NAMALWA (cell line): ENCODE results near the gene FADS3.

Source experiments
- DNase-seq: peaks from one replicate; pipeline ENCODE4 v3.0.0-alpha.2; 2015; ENCODE audit warnings: low spot score

The FADS3 gene

DNA sequence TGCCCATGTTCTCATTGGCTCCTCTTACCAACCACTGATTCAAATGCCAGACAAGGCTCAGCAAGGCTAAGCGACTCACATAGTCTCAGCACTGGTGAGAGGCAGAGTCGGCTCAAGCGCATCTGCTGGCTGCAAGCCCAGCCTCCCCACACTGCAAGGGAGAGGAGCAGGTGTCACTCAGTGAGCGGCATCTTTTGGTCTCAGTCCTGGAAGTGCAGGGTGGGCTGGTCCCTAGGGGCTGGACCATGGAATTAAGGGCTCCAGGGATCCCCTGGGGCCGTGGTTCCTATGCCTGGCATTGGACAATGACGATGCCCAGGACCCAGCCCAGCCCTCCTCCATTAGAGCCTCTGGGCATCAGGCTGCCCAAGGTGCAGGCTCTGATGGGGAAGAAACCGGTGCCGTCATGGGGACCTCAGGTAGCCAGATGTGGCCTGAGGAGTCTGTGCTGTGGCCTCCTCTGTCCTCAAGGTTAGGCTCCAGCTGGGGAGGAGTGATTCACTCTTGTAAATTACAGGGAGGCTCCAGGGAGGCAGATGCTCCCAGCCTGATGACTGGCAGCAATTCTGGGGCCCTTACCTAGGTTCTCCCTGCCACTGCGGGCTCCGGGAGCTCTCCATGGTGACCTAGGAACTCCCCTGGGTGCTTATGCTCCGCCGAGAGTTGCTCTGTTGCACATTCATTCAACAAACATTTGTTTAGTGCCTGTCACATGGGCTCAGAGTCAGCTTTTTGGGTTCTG lies 35.2 kb downstream of the FADS3 start:
- no peak for DNase-seq

DNA sequence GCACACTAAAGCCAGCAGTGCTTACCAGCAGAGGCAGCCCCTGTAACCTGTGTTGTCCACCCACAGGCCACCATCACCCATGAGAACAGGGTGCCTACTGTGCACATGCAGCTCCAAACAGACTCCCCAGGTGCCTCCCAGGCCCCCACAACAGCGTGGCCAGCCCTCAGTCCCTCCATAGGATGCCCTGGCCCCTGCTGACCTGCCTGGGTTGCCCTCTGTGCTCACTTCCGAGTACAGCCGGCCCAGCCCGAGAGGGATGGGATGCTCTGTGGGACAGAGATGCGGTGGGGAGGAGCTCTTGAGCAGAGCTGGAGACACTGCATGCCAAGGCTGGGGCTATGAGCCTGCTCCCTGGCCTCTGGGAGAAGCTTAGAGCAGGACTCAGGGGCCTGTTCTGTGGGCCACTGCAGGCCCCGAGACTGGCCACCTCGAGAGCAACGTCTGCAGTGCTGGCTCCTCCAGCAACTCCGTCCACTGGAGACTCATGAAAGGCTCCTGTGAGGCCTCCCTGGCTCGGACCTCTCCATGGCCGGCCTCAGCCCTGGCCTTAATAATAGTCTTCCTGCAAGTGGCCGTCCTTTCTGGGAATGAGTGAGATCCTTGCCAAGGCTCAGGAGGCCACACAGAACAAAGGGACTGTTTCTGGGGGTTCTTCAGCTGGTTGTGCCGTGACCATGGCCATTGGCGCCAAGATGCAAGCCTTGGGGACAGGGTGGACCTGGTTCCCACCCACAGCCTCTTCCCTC lies 36.2 kb downstream of the FADS3 start:
- no peak for DNase-seq

DNA sequence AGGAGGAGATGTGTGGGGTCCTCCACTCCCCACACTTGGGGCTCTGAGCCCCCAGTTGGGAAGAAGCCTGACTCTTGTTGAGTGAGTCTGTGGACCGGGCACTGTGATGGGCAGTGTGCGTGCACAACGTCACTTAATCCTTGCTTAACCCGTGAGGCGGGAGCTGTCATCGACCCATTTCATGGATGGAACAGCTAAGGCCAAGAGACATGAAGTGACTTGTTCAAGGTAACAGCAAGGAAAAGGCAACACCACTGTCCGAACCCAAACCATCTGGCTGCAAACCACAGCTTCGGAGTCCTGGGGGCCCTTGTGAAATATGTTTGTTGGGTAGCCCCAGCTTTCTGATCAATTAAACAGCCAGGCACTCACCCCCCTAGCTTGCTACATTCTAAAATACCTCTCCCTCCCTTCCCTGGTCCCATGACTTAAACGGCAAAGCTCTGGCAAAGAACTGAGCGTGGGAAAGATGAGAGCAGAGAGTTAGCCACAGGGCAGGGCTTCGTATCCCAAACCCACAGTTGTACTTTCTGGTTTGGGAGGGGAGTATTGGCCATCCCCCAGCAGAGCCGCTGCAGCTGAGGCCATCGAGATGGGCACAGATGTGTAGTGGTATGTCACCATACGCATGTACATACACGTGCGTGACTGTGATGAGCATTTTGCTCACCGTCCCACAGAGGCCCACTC lies 37.0 kb downstream of the FADS3 start:
- no peak for DNase-seq

DNA sequence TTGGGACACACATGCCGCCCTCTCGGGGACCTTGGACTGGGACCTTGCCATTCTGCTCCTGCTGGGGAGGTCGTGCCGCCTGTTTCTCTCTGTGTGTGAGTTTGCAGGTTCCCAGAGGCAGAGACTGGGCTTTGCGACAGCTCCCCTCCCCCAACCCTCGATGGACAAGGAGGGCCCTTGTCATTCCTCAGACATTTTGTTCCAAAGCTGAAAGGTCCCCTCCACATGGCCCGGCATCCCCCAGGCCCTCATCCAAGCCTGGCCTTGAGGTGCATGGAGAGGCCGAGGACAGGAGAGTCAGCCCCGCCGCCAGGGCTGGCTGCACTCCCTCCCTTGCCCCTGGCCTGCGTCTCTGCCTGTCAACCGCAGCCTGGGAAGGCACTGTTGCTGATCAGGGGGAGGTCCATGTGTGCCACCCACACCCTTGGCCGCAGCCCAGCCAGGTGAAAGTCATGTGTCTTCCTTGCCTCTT lies 37.6 kb downstream of the FADS3 start:
- no peak for DNase-seq

DNA sequence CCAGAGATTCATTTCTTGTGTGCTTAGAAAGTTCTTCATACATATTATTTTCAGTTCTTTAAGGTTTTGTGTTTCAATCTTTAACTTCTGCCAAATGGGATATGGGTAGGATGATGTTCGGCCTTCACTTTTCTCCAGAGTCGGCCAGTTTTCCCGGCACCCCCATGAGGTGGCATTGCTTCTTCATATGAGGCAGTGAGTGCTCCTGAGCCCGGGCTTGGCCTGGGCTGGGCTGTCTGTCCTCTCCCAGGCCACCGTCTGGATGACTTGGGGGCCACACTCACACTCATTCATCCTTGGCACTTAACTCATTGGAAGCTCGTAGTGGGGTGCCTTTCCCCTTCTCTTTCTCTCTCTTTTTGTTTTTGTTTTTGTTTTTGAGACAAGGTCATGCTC lies 39.4 kb downstream of the FADS3 start:
- DNase-seq: no peak

DNA sequence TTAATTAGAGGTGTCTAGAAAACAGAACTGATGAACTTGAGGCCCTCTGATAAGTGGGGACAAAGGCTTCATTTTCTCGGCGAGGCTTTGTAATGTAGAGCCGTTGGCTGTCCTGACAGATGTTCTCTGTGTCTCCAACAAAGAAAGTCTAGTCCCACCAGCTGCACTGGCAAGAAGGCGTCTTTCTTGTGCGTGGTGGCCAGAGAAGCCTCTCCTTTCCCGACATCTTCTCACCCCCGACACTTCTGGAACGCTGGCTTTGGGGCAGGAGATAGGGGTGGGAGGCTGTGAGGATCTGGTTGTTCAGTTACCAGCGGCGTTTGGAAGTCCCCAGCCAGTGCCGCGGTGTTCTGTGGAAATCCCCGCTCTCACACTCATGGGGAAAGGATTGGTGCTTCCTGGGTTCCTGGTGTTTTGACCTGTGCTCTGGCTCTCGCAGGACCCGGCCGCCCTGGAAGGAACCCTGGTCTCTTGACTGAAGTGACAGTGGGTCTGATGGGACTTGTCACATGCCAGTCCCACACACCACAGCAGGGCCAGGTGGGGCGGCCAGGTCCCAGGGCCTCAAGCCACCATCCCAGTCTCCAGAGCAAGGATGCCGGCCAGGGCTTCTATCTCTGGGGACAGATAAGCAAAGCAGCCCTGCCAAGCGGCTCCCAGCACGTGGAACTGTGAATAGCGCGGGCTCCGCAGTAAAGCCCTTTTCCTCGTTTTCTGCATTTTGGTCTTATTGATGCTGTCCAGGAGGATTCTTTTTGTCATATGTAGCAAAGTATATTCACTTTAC lies 40.0 kb downstream of the FADS3 start:
- no peak for DNase-seq

DNA sequence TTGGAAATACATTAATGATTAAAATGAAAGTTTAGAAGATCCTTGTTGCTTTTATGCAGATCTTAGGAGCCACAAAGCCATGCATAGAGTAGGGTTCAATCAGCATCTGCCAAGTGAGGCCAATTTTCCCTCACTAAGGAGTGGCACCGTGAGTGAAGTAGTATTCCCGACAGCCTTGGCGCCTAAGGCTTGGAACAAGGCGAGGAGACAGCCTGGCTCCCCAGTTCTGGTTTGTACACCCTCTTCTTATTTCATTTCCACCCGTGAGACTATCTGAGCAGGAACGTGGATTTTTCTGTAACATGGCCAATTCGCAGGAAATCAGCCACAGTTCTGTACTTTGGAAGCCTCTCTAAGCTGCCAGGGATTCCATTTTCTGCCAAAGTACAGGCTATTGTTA lies 40.7 kb downstream of the FADS3 start:
- no peak for DNase-seq

DNA sequence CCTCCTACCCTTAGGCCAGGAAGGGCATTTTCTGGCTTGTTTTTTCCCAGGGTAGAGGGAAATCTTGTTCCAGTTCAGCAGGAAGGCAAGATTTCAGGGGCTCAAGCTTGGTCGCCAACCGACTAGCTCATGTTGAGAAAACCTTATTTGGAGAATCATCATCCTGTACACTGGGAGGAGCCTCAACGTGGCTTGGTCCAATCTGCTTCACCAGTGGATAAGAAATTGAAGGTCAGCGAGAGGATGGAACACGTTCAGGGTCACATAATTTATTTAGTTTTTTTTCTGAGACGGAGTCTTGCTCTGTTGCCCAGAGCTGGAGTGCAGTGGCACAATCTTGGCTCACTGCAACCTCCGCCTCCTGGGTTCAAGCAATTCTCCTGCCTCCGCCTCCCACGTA lies 42.7 kb downstream of the FADS3 start:
- no peak for DNase-seq

DNA sequence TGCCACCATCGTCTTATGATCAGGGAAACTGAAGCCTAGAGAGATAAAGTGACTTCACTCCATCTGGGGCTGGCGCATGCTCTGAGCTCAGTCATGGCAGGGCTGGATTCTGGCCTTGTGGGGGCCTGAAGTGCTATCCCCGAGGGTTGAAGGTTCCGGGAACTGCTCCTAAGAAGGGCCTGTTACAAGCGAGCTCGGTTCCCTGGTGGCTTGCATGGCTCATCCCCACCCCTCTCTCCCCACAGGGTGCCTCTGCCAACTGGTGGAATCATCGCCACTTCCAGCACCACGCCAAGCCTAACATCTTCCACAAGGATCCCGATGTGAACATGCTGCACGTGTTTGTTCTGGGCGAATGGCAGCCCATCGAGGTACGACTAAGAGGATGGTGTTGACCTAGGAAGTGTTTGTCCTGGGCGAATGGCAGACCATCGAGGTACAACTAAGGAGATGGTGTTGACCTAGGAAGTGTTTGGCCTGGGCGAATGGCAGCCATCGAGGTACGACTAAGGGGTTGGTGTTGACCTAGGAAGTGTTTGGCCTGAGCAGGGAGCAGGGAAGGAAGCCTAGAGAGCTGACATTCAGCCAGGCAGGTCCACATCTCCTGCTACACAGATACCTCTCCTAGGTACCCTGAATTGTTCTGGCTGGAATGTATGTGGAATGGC lies 43.3 kb downstream of the FADS3 start:
- DNase-seq: no peak

DNA sequence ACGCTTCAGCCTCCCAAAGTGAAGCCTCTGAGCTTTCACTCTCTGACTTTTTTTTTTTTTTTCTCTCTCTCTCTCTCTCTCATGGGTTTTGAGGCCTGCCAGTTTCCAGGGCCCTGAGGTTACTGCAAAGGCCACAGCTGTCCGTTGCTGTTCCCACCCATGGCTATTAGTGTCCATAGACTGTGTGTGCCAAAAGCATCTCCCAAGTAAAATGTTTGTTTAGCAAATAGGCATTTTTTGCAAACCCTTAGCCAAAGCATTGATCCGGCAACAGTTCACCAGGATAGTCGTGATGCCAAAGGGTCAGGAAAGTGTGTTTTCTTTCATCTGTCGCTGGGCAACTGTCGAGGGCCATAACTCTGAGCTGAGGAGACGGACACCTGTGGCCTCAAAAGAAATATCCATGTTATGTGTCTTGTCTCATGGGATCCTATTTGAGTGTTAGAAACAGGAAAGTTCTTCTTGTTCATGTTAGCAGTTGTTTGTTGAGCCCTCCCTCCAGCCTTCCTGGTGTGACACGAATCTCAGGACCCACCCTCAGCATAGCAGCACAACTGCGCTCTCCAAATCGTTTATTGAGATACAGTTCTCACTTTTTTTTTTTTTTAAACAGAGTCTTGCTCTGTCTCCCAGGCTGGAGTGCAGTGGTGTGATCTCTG lies 44.9 kb downstream of the FADS3 start:
- DNase-seq: no peak

DNA sequence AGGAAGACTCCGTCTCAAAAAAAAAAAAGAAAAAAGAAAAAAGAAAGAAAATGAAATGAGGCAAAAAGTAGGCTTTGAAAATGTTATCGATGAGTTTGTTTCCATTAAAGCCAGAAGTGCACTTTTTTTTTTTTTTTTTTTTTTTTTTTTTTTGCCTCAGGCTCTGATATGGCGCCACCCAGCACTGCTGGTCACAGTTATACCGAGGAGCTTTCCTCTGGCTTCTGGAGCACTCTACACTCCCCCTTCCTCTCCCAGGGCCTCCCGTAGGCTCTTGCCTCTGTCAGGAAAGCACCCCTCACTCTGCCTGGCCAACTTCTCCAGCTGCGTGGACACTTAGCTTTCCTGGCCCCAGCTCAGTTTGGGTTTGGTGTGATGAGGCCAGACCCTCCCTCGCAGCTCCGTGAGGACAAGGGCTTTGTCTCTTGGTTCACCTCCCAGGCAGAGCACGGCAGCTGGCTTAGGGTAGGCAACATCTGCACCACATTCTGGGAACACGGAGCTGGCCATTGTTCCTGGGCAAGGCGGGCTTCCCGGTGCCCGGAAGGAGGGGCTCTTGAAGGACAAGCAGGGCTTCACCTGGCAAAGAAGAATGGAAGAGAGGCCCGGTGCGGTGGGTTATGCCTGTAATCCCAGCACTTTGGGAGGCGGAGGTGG lies 46.3 kb downstream of the FADS3 start:
- DNase-seq: no peak

DNA sequence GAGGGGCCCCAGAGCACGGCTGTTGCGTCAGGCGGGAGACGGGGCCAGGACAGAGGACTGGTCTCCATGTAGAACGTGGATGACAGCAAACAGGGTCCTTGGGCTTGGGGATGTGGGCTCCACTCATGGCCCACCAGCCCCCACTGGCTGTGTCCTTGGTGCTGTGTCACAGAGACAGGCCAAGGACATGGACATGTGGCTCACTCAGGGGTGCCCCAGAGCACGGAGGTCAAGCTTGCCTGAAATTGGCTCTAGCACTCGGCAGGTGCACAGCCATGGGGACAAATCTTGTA lies 48.9 kb downstream of the FADS3 start:
- DNase-seq: no peak

DNA sequence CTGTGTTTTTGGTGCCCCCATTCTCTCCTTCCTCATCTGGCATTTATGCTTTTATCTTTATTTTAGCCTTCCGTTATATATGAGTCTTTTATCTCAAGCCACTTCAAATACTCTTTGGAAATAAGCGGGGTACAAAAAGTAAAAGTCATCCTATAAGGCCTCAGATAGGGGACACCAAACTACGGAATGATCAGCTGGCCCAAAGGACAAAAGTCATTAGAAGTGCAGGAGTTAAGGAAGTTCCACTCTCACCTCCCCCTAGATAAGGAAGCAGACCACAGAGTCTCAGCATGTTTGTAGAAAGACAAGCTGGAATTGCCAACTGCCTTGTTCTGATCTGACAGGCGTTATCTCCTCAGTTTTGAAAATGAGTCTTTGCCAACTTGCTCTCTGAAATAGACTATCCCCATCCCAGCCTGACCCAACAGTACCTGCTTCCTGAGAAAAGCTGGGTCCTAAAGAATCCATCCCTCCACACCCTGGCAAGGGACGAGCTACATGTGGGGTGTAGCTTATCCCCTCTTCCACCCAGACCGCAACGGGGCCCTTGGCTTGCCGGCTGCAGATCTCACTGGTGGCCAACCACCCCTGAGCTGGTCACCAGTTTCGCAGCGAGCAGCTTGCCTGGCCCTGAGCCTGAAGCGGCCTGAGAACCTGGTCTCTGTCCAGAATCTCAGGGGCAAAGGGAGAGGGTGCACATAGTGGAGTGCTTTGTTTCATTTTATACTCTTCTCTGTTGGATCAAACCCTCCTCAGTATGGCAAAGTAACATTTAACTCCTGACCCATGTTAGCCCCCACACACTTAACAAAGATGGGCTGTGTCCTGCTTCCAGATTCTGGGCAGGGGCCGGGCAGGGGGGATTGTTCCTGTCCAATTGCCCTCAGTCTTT lies 49.5 kb downstream of the FADS3 start:
- no peak for DNase-seq

DNA sequence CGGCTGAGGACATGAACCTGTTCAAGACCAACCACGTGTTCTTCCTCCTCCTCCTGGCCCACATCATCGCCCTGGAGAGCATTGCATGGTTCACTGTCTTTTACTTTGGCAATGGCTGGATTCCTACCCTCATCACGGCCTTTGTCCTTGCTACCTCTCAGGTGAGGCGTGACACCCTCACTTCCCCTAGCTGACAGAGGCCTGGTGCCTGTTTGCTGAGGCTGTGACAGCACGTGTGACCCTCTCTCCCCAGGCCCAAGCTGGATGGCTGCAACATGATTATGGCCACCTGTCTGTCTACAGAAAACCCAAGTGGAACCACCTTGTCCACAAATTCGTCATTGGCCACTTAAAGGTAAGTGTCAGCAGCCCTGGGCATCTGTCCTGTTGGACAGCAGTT lies 51.0 kb downstream of the FADS3 start:
- DNase-seq: no peak

DNA sequence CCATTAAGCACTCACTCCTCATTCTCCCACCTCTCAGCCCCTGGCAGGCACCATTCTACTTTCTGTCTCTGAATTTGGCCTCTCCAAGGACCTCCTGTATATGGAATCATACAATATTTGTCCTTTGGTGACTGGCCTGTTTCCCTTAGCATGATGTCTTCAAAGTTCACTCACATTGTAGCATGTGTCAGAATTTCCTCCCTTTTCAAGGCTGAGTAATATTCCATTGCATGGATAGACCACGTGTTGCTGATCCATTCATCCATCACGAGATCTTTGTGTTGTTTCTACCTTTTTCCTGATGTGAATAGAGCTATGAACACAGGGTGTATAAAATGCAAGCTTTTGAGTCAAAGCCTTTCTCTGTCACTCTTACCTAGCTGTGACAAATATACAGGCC lies 51.6 kb downstream of the FADS3 start:
- no peak for DNase-seq

DNA sequence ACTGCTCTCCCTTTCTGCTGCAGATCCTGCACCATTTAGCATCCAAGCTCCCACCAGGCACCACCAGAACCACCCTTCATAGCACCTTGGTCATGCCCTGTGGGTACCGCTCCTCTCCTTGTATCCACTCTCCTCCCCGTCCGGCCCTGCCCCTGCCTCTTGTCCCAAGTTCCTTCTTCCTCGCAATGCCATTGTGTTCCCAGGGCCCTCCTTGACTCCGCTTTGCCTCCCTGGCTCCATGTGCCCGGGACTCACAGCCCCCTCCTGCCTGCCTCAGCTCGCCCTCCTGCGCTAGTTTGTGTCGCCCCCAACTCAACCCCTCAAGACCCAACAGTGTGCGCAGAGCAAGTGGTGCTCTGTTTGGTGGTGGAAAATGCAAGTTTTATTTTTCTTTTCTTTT lies 52.4 kb downstream of the FADS3 start:
- no peak for DNase-seq

DNA sequence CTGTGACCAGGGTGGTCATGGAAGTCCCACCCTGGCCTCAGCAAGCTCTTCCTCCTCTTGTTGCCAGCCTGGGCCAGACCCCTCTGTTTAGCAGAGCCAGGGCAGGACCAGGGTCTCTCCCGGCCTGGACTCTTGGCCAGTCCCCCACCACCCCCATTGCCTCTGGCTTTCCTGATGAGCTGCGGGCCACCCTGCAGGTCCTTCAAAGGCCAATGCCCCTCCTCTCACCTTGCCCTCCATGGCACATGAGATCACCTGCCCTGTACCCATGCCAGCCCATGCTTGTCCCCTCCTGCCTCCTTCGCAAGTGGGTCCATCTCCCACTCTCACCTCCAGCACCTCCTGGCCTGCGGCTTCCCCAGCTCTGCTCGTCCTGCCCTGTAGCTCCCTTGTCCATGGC lies 52.8 kb downstream of the FADS3 start:
- no peak for DNase-seq

DNA sequence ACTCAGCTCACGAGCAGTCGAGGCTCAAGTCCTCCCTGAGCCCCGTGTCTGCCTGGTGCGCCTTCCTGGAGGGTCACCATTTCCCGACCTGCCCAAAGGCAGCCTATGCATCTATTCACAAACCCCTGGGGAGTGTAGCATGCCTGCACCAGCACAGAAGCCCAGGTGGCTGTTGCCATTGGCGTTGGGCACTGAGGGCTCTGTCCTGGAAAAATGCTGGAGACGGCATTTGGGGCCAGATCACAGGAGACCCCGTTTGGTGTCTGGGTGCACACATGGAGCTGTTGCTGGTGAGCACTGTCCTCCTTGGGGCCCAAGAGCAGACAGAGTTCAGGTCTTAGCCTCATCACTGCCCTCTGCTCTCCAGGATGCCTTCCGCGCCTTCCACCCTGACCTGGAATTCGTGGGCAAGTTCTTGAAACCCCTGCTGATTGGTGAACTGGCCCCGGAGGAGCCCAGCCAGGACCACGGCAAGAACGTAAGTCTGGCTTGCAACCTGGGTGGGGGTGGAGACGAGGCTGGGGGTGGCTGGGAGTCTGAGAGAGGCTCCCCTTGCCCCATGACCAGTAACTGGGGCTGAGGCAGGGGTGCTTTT lies 53.8 kb downstream of the FADS3 start:
- no peak for DNase-seq

DNA sequence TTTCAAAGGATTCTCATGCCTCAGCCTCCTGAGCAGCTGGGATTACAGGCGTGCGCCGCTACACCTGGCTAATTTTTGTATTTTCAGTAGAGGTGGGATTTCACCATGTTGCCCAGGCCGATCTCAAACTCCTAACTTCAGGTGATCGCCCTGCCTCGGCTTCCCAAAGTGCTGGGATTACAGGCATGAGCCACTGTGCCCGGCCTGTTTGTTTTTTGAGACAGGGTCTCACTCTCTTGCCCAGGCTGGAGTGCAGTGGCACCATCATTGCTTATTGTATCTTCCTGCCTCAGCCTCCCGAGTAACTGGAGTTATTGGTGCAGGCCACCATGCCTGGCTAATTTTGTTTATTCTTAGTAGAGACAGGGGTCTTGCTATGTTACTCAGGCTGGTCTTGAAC lies 55.2 kb downstream of the FADS3 start:
- DNase-seq: no peak
